Left renal pelvis (tissue), 4 donors: ENCODE data around the gene MAD1L1. TPM values are rescaled to one million over a fixed set of nuclear protein-coding genes. Genes with fewer than 3 reads are reported as not detected.
"Not testable (repeated sequence)": the region's sequence is repeated elsewhere in the genome, so short reads cannot be mapped to it uniquely, and the experiment has no call there.

Experiments
- DNase-seq, 4 donors: peaks; one replicate each; pipeline ENCODE4 v3.0.0-alpha.2; 2013; ENCODE audit warnings: low read depth in 4 of 4, low spot score in 3 of 4
- polyA plus RNA-seq, 4 donors: library from polyadenylated mRNA; unstranded; fragments of 120-200 nt; gene quantifications; one replicate each; pipeline ENCODE4 v1.2.1, GENCODE V29; 2013; ENCODE audit not compliant: insufficient read length in 4 of 4

MAD1L1 gene
- polyA plus RNA-seq, 4 donors, result 18.9 to 24.5 (median 21.3) TPM

DNA sequence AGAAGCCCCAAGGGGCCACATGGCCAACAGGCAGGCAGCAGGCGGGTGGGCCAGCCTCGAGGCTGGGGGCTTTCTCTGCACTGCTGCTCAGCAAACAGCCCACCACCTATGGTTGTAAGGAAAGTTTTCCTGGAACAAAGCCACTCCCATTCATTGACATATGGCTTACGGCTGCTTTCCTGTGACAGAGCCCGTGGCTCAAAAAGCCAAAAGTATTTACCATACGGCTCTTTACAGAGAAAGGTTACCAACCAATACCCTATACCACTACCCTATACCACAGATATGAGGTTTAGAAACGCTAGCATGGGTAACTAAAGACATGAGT is 152.7 kb downstream of the MAD1L1 start:
- no peak for DNase-seq

DNA sequence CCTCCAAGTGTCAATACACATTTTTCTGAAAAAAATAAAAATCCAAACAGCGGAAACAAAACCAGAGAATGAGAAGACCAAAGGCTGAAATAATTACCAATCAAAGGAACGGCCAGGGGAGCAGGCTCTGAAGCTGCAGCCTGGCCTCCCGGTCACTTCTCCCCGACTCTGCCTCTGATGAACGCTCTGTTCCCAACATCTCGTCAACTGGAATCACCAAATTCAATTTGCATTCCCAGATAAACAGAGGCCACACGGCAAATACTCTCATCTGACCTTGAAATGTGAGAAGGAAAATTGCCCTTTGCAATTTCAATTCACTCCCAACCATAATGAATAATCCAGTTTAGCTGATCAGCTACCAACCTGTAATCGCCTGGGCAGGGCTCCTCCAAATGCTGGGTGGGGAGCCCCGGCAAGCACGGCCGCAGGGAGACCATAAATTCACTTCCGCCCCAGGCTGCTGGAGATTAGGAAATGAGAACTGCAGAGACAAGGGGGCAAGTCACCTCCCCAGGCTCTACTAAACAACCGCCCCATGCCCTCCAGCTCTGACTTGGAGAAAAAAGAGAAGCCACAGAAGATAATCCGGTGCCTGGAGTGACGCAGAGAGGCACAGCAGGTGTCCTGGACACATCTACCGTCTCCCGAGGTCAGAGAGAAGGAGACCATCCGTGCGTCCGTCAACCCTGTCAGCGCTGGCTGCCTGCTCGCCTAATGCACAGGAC is 153.2 kb downstream of the MAD1L1 start:
- DNase-seq, result no peak

DNA sequence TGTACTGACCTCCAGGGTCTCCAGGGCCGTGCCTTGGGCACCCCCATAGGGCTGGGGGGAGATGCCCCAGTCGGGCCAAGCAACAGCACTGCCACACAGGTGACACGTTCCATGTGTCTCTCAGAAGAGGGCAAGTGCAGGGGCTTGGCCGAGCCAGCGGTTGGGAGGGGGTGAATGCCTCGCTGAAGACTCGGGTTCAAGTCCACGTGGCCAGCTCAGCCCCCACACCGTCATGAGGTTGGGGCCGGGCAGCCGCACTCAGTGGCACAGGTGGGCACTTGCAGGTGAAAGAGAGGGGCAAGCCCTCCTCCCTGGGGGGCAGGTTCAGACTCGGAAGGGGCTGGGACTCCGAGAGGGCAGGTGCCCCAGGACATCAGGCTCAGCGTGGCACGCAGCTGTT is 153.8 kb downstream of the MAD1L1 start:
- no peak for DNase-seq

DNA sequence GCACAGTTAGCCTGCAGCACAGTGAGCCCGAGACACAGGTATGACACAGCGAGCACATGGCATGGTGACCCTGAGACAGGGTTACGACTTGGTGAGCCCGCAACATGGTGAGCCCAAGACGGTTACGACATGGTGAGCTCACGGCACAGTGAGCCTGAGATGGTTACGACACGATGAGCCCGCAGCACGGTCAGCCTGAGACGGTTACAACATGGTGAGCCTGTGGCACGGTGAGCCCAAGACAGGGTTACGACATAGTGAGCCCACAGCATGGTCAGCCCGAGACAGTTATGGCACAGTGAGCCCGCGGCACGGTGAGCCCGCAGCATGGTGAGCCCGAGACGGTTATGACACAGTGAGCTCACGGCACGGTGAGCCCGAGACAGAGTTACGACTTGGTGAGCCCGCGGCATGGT is 156.1 kb downstream of the MAD1L1 start:
- no peak for DNase-seq

DNA sequence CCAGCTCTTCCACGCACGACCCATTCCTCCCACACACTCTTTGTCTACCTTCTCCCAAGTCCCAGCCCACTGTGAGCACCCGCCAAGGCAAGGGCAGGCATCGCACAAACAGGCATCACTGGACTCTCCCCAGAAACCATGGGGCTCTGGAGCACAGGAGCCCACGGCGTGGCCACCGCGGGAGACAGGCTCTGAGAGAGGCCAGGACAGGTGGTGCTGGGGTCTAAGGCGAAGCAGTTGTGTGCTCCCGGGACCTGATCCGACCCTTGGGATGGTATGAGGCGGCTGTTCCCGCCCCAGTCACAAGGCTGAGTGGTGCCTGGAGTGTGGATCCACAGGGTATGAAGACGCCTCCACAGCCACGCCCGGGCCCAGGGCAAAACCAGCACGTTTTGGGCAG is 156.9 kb downstream of the MAD1L1 start:
- DNase-seq, result no peak

DNA sequence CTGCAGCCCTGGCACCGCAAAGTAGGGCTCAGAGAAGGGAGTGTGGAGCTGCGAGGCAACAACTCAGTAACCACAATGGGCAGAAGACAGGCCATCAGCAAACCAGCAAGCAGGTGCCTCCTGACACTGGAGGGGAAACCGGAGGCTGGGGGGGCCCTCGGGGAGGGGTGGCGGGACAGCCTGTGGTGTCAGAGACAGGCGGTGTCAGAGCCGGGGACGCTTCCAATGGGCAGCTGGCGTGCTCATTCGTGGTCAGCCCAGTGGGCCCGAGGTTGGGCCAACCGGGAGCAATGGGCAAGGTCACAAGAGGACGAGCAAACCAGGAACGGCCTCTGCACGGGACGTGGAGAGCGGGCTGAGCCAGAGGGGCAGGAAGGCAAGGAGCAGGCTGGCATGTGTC is 158.1 kb downstream of the MAD1L1 start:
- no peak for DNase-seq

DNA sequence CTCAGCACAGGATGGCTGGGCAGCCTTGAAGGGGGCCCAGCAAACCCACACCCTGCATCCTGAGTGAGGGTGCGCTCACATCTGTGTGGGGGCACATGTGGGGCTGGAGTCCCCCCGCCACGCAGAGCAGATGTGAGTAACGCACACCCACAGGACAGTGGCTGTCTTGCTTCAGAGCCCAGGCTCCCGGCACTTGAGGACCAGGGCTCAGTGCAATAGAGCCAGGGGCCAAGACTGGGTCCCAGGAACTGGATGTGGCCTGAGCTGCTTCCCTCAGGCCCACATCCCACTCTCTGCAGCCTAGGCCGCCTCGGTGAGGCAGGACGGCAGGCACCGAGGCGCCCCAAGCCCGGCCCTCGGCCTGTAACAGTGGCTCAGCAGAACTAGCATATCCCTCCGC is 159.9 kb downstream of the MAD1L1 start:
- no peak for DNase-seq

DNA sequence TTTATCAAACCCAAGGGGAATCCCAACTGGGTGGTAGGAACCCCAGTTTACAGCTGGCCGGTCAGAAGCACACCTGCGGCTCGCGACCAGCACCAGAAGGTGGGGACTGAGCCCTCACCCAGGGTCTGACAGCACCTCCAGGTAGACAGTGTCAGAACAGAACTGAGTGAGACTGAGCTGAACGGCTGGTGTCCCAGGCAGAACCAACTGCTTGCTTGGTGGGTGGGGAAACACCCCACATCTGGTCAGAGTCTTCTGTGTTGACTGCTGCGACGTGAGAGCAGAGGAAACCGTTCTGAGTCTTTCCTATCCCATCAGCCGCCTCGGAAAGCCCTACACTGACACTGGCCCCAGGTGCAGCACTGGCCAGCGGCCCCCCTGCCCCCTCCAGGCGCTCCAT is 160.7 kb downstream of the MAD1L1 start:
- no peak for DNase-seq

DNA sequence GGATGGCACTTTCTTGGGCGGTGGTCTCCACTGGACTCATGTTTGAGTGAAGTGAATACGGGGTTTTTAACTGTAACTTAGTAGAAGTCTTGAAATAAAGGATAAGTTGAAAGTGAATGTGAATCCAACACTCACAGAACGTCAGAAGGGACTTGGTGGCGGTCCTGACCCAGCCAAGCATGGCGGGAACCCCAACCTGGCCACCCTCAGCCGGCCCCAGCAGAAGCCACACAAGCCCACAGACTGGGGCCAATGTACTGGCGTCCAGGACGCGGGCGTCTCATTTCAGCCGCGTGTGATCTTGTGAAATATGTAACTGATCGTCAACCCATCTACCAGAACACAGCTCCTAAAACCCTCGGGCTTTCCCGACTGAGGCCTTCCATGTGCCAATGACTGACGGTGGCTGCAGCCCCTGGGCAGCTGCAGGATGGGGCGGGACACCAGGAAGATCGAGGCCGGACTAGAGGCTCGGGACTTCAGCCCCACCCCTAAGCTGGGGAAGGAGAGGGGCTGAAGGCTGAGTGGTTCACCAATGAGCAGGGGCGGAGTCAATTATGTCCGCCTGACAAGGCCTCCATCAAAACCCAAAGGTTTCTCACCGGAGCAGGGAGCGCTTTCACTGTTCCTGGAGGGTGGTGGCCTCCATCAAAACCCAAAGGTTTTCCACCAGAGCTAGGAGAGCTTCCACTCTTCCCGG is 161.5 kb downstream of the MAD1L1 start:
- DNase-seq, result no peak

DNA sequence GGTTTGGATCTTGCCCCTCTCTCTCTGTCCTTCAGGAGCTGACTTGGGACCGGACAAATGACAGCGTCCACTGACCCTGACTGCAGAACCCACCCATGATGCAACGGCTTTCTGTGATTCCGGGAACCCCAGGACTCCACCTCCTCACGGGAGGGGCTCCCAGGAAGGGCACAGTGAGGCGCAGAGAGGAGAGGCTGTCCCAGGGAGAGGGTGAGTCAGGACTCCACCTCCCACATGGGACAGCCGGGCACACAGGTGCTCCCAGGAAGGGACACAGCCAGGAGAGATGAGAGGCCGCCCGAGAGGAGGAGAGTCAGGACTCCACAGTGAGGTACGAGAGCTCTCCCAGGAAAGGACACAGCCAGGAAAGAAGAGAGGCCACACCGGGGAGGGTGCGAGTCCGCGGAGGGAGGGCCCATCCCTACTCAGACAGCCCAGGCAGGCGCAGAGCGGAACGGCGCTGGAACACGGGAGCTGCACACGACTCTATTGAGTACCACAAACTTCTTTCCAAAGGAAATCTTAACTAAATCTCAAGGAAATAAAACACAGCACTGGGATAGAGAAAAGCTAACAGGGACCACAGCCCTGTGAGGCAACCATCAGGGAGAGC is 162.5 kb downstream of the MAD1L1 start:
- no peak for DNase-seq

DNA sequence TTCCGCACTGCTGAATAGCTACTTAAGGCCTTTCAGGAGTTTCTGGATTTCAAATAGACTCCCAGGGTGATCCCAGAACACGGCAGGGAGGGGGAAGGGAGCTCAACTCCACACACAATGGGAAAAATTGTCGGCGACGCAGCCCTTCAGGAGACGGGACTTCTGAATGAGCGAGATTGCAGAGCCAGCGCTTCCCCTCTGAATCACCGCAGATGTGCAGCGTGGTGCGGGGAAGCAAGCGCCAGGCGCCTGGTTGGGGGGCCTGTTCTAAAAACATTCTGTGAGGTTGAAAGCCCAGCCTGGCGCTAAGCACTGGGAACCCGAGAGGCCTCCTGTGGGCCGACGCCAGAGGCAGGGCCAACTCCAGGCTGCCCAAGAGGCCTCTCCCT is 163.3 kb downstream of the MAD1L1 start:
- no peak for DNase-seq

DNA sequence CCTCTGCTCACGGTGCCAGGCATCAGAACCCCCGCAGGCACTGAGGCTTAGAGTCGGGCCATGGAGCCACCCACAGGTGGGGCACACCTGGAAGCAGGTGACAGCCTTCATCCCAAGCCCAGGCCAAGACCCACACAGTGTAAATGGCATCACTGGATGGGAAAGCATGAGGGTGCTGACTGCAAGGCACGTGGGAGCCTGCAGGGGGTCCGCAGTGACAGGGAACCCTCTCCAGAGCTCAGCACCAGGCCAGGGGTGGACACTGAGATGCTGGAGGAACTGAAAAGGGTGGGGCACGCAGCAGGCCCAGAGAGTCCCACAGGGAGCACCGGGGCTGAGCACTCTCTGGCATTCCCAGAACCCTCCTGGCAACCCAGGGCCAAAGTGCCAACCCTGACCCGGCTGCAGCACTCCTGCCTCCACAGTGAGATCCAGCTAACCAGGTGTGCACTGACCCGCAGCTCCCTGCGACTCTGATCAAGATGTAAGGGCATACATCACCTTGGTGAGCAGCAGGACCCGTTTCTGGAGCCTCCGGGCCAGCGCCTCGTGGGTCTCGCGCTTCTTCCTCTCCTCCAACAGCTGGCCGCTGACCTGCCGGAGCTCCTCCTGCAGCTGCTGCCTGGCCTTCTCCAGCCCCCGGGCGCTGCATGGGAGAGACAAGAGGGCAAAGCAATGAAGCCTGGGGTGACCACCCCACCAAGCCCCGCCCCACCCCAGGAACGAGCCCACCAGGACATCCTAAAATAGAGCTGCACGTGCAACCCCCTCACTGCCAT is 163.9 kb downstream of the MAD1L1 start:
- no peak for DNase-seq

DNA sequence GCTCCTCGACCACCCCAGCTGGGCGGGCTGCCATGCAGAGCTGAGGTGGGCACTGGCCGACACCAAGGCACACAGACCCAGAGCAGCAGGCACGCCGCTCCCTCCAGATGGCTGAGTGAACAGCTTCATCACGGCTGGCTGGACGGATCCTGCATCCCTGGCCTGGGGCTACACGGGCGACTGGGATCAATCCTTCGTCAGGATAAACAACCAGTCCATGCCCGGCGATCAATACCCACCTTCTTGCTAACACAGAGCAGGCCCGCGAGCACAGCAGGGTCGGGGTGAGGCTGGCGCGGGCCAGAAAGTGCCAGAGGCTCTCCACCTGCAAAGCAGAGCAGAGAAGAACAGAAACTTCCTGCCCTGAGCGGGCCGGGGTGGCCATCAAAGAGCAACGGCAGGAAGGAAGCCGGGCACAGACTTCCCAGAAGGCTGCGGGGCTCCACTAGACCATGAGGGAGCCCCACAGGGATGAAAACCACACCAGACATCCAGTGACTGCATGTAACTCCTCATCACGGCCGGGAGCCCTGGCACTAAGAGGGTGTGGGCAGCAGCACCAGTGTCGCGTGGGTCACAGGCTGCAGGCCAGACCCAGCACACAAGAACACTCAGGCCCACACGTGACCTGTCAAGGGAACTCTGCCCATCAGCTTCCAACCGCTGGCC is 166.4 kb downstream of the MAD1L1 start:
- DNase-seq, result no peak

DNA sequence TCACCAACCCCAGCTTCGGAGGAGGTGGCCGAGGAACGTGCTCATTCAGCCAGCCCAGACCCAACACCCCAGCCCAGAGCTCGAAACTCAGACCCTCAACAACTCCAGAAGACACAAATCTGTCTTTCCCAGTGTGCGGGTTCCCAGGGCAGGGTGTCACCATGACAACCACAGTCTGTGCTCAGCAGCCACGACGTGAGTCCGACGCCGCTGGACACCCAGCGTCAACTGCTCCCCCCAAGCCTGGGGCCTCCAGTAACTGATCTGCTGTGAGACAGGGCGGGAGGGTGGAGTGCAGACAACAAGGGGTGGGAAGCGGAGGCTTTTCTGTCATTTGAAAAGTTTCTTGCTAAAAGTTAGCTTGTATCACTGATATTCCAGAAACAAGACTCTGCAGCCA is 167.2 kb downstream of the MAD1L1 start:
- DNase-seq, result no peak

DNA sequence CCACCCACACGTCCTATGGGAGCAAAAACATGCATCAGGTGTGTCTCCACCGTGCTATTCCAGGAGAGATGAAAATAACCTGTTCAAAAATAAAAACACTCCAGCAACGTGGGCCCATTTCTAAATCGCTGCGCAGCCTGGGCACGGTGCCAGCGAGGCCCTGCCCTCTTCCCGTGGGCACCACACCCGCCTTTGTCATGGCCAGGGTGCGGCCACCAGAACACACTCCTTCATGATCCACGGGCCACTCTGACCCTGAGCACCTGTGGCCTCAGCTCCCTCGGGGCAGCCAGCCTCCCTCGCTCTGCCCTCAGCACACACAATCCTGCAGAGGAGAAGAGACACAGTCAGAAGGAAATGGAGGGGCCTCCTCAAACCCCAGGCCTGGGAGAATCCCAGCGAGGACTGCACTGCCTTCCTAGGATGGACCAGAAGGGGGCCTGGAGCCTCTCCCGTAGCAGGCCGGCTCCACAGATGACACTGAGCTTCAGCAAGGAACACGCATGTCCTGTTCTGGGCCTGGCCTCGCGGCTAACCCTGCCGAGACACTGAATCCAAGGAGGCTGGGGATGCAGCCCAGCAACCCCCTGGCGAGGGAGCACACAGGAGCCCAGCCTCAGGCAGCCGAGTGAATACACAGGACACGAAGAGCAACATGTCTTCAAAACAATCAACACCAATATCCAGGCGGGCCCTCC is 169.0 kb downstream of the MAD1L1 start:
- DNase-seq, result no peak

DNA sequence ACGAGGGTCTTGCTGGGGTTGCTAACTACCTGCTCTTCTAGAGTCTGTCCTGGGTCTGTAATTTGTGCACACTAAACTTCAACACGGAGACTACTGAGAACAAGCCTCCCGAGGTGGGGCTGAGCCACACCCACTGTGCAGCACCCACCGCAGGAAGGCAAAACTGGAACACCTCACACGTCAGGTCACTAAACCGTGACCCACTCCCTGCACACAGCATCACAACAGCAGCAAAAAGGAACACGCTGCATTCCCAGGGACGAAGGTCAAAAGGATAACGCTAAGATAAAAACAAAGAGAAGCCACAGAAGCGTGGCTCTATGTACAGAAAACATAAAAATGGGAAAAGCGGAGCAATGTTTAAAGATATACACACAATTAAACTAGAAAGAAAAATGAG is 170.1 kb downstream of the MAD1L1 start:
- DNase-seq, result no peak

DNA sequence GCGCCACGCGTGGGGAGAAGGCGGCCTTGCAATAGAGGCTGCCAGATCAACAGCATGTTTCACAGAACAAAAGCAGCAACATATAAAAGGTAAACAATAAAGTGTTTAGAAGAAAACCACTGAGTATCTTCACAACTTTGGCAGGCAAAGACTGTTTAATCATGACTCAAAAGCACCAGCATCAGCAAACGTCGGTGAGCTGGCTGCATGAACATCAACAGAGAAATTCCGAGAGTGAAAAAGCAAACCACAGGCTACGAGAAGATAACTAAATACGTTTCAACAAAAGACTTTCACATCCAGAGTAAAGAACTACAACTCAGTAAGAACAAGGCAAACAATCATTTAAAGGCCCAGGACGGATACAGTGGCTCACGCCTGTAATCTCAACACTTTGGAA is 172.0 kb downstream of the MAD1L1 start:
- no peak for DNase-seq

DNA sequence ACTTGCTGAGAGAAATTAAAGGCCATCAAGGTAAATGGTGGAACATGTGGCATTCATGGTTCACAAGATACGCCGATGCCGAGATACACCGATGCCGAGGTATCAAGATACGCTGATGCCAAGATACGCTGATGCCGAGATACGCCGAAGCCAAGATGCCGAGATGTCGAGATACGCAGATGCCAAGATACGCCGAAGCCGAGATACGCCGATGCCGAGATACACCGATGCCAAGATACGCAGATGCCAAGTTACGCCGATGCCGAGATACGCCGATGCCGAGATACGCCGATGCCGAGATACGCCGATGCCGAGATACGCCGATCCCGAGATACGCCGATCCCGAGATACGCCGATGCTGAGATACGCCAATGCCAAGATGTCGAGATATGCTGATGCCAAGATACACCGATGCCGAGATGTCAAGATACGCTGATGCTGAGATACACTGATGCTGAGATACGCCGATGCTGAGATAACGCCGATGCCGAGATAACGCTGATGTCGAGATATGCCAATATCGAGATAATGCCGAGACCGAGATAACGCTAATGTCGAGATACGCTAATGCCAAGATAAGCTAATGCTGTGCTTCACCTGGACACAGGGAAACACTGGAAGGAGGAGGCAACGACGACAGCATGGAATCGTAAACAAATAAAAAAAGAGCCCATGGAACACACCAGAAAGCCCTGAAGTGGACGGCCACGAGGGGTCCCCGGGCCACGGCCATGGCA is 172.6 kb downstream of the MAD1L1 start:
- no peak for DNase-seq

DNA sequence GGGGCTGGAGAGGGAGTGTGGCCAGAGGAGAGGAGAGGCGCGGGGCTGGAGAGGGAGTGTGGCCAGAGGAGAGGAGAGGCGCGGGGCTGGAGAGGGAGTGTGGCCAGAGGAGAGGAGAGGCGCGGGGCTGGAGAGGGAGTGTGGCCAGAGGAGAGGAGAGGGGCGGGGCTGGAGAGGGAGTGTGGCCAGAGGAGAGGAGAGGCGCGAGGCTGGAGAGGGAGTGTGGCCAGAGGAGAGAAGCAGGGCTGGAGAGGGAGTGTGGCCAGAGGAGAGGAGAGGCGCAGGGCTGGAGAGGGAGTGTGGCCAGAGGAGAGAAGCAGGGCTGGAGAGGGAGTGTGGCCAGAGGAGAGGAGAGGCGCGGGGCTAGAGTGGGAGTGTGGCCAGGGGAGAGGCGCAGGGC is 174.5 kb downstream of the MAD1L1 start:
- DNase-seq, result not testable (repeated sequence)

DNA sequence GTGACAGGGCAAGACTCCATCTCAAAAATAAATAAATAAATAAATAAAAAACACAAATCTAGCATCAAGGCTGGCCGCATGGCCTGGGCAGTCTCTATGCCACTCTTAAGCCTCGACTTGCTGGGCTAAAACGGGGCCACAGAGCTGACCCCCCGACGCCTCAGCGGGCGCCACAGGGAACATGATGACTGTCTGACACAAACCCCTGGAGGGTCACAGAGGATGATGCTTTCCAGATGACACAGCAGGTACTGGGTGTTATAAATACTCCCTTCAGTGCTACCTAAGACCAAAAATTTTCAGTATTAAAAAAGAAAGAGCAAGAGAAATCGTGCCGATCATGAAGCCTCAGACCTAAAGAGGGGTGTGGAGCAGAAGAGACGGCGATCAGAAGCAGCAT is 176.8 kb downstream of the MAD1L1 start:
- no peak for DNase-seq
